GM23338 (cell line): ENCODE results near the gene FN1. TPM values are rescaled to one million over a fixed set of nuclear protein-coding genes. Genes with fewer than 3 reads are reported as not detected.

Experiments
- ATAC-seq: fragments of 200-7000 bp; cut with Tn5 transposase; 3 replicates; pipeline ENCODE4 v1.9.1; 2020
- DNase-seq: peaks from one replicate; pipeline ENCODE4 v3.0.0-alpha.2; 2015; ENCODE audit warnings: low spot score
- H2AFZ ChIP-seq: fragments of 200-600 bp; sonication (generic); 2 replicates; pipeline ENCODE4 v1.8.0; 2016; ENCODE audit warnings: antibody characterized with exemption, mild to moderate bottlenecking, moderate library complexity
- H3F3A ChIP-seq: fragments of 200-600 bp; sonication (generic); replicated peaks from 2 replicates; pipeline ENCODE4 v1.8.0; 2017; ENCODE audit warnings: antibody characterized with exemption, mixed run types, low read depth
- H3K27ac ChIP-seq: fragments of 200-600 bp; sonication (generic); 2 replicates; pipeline ENCODE4 v1.6.1; 2016; ENCODE audit warnings: low read depth
- H3K27me3 ChIP-seq: fragments of 200-600 bp; sonication (generic); 2 replicates; pipeline ENCODE4 v1.8.0; 2016; ENCODE audit warnings: mild to moderate bottlenecking, mixed run types, moderate library complexity; ENCODE audit not compliant: insufficient read depth
- H3K36me3 ChIP-seq: fragments of 200-600 bp; sonication (generic); 2 replicates; pipeline ENCODE4 v1.8.0; 2016; ENCODE audit warnings: mild to moderate bottlenecking; ENCODE audit not compliant: insufficient read depth
- H3K4me1 ChIP-seq: fragments of 200-600 bp; sonication (generic); 2 replicates; pipeline ENCODE4 v1.8.0; 2016; ENCODE audit warnings: mild to moderate bottlenecking, moderate library complexity; ENCODE audit not compliant: insufficient read depth
- H3K4me2 ChIP-seq: fragments of 200-600 bp; sonication (generic); 2 replicates; pipeline ENCODE4 v1.7.1; 2017; ENCODE audit warnings: mixed run types
- H3K4me3 ChIP-seq: fragments of 200-600 bp; sonication (generic); 2 replicates; pipeline ENCODE4 v1.6.1; 2016; ENCODE audit warnings: mixed run types
- H3K79me2 ChIP-seq: fragments of 200-600 bp; sonication (generic); replicated peaks from 2 replicates; pipeline ENCODE4 v1.8.0; 2017; ENCODE audit warnings: mild to moderate bottlenecking; ENCODE audit not compliant: insufficient read depth
- H3K9me2 ChIP-seq: fragments of 200-600 bp; sonication (generic); 2 replicates; pipeline ENCODE4 v1.8.0; 2017; ENCODE audit not compliant: insufficient read depth
- H4K20me1 ChIP-seq: fragments of 200-600 bp; sonication (generic); replicated peaks from 2 replicates; pipeline ENCODE4 v1.8.0; 2017; ENCODE audit warnings: mild to moderate bottlenecking; ENCODE audit not compliant: insufficient read depth
- H3K27ac Mint-ChIP-seq: 2 replicates; pipeline ENCODE4 v1.8.0; 2020; ENCODE audit warnings: inconsistent platforms, mild to moderate bottlenecking, moderate library complexity, mixed read lengths
- H3K27me3 Mint-ChIP-seq: 3 replicates; pipeline ENCODE4 v1.8.0; 2022; ENCODE audit warnings: low read depth, mild to moderate bottlenecking, moderate library complexity, mixed read lengths, inconsistent platforms; ENCODE audit not compliant: insufficient read depth, poor library complexity
- H3K36me3 Mint-ChIP-seq: 3 replicates; pipeline ENCODE4 v1.8.0; 2021; ENCODE audit warnings: low read depth, mild to moderate bottlenecking, inconsistent platforms, moderate library complexity, mixed read lengths
- H3K4me1 Mint-ChIP-seq: 3 replicates; pipeline ENCODE4 v1.8.0; 2020; ENCODE audit warnings: mild to moderate bottlenecking, inconsistent platforms, mixed read lengths
- H3K4me3 Mint-ChIP-seq: 3 replicates; pipeline ENCODE4 v1.8.0; 2021; ENCODE audit warnings: moderate library complexity, mild to moderate bottlenecking, inconsistent platforms, mixed read lengths
- H3K9me3 Mint-ChIP-seq: 3 replicates; pipeline ENCODE4 v1.8.0; 2020; ENCODE audit warnings: moderate library complexity, mild to moderate bottlenecking, inconsistent platforms, mixed read lengths
- CREB1 ChIP-seq: fragments of 250-450 bp; sonication (Bioruptor Pico); IDR thresholded peaks from 2 replicates; pipeline ENCODE4 v1.5.0; 2020; ENCODE audit warnings: low read depth, mild to moderate bottlenecking, moderate library complexity
- CTCF ChIP-seq, 2 experiments: fragments of 200-600 bp in 1 of 2; sonication (generic) in 1 of 2; conservative IDR thresholded peaks; 2 replicates each; pipeline versions ENCODE4 v1.5.1 to v1.6.1; 2016 to 2017; ENCODE audit warnings: antibody characterized with exemption in 2 of 2, low read depth in 2 of 2, mild to moderate bottlenecking in 2 of 2, moderate library complexity in 1 of 2
- EZH2 ChIP-seq: fragments of 200-600 bp; sonication (generic); IDR thresholded peaks from one replicate; pipeline ENCODE4 v1.8.0; 2017; ENCODE audit warnings: antibody characterized with exemption, mild to moderate bottlenecking, low read depth; ENCODE audit not compliant: unreplicated experiment
- JUNB ChIP-seq: IDR thresholded peaks from one replicate; pipeline ENCODE4 v1.6.1; 2016; ENCODE audit warnings: antibody characterized with exemption; ENCODE audit not compliant: unreplicated experiment
- NANOG ChIP-seq: IDR thresholded peaks from 2 replicates; pipeline ENCODE4 v1.6.1; 2016; ENCODE audit warnings: antibody characterized with exemption, borderline replicate concordance
- REST ChIP-seq: IDR thresholded peaks from one replicate; pipeline ENCODE4 v1.6.1; 2018; ENCODE audit warnings: antibody characterized with exemption; ENCODE audit not compliant: unreplicated experiment
- STAT1 ChIP-seq: IDR thresholded peaks from one replicate; pipeline ENCODE4 v1.6.1; 2016; ENCODE audit warnings: antibody characterized with exemption; ENCODE audit not compliant: unreplicated experiment
- ZNF114 ChIP-seq: fragments of 250-450 bp; sonication (Bioruptor Pico); IDR thresholded peaks from 2 replicates; pipeline ENCODE4 v1.5.0; 2020; ENCODE audit warnings: mild to moderate bottlenecking, moderate library complexity
- ZNF331 ChIP-seq: fragments of 250-450 bp; sonication (Bioruptor Pico); IDR thresholded peaks from 2 replicates; pipeline ENCODE4 v1.5.0; 2020; ENCODE audit warnings: low read depth, mild to moderate bottlenecking, moderate library complexity
- ZNF462 ChIP-seq: fragments of 250-450 bp; sonication (Bioruptor Pico); IDR thresholded peaks from 2 replicates; pipeline ENCODE4 v1.5.0; 2020; ENCODE audit warnings: mild to moderate bottlenecking, moderate library complexity
- polyA plus RNA-seq: library from polyadenylated mRNA; unstranded; fragments of >200 nt; fragmentation: Nextera tagmentation; extraction: Ambion mirVana; gene quantifications from 2 replicates; pipeline ENCODE4 v1.2.1, GENCODE V29; 2016
- total RNA-seq: library from RNA; depleted of rRNA; stranded (reverse); fragments of >200 nt; shearing (Covaris generic); gene quantifications from 2 replicates; pipeline ENCODE4 v1.2.3, GENCODE V29; 2014

FN1 gene
- total and polyA plus RNA-seq, 2 experiments from 2014 or later = 79.6 to 255 TPM

GRCh38 chr2:215447056-215447455, 11.2 kb upstream of the FN1 start:
- Histone ChIP-seq H3K36me3 (no peaks in the 10 kb centered on the region), H3F3A (no peaks in the 10 kb centered on the region), H3K4me1 (0 out of 2 replicates have a peak, but pooled peaks cover 3% of the 10 kb centered on the region), H3K27me3 (no peaks in the 10 kb centered on the region), H3K9me2 (no peaks in the 10 kb centered on the region), H3K27ac (no peak overlapping the region), H3K79me2 (no peaks in the 10 kb centered on the region), H3K4me3 (no peak overlapping the region), H2AFZ (peak overlapping the region; percentile 90), H4K20me1 (no peaks in the 10 kb centered on the region), H3K4me2 (no peak overlapping the region)
- no peaks in the 10 kb centered on the region for H3K27me3 Mint-ChIP-seq
- H3K9me3 Mint-ChIP-seq = no peaks in the 10 kb centered on the region; the same call in 2 of the 3 replicates
- ATAC-seq = no peak
- H3K27ac Mint-ChIP-seq = no peak overlapping the region
- H3K36me3 Mint-ChIP-seq = no peaks in the 10 kb centered on the region
- peaks cover 2% of the 10 kb centered on the region; the same call in 1 of the 3 replicates for H3K4me1 Mint-ChIP-seq
- no peak for TF ChIP-seq ZNF114
- no peak for TF ChIP-seq JUNB
- TF ChIP-seq CTCF (conservative IDR thresholded peaks at IDR 0.05; ENCODE audit: low read depth in 2 of 2) = no peak
- no peak for TF ChIP-seq EZH2
- TF ChIP-seq STAT1 = no peak
- no peak for TF ChIP-seq CREB1 (CRISPR knock-in tag)
- no peak for TF ChIP-seq ZNF331
- TF ChIP-seq ZNF462 (CRISPR knock-in tag) = no peak
- no peak for TF ChIP-seq NANOG
- TF ChIP-seq REST = no peak
- H3K4me3 Mint-ChIP-seq = no peak overlapping the region
- no peak for DNase-seq
